Hematopoietic multipotent progenitor cell treated with erythropoietin and hydrocortisone succinate and interleukin-3 and kit ligand, for 17 days (in vitro differentiated cells): ENCODE measurements around the gene RNMT.
A peak's percentile ranks its signal among the peaks of the same experiment; 100 is the strongest.

Source experiments
- DNase-seq: peaks from one replicate; pipeline ENCODE4 v3.0.0-alpha.2; 2015; ENCODE audit warnings: low spot score

Gene RNMT

GRCh38 chr18:13811993-13812392 lies 85.5 kb downstream of the RNMT start:
- no peak for DNase-seq

GRCh38 chr18:13813271-13813849 lies 86.9 kb downstream of the RNMT start:
- peak; percentile 34 for DNase-seq
